ENCODE data around the gene NMD3. TPM values are rescaled to one million over a fixed set of nuclear protein-coding genes. Genes with fewer than 3 reads are reported as not detected.

The NMD3 gene
- total RNA-seq, 1 donor from 2014 or later, result 88.2 TPM

DNA sequence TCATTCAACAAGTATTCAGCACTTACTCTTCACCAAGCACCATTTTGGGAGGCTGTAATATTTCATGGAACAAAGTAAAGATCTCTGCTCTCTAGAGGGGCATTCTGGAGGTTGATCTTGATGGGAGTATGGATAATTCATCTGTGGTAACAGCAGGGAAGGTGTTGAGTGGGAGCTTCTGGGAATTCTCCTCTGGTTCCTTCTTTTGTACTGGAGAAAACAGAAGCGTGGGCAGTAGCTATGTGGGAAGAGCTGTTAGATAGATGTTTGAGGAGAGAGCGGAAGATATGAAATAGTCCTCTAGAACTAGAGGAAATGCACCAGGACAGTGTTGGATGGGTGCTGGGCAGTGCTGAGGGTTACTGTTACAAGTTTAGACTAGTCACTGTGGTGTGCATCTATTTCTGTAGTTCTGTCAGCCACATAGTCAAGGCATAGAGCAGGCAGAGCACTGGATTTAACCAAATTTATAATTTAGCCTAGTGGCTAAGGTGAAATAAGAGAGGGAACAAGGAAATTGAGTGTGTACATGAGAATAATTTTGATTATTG, 9.6 kb downstream of the NMD3 start:
- no peak for DNase-seq (ENCODE audit: low read depth in 2 of 2)

GRCh38 chr3:161231861-161232260, 10.8 kb downstream of the NMD3 start:
- DNase-seq (ENCODE audit: low read depth in 2 of 2), result no peak

DNA sequence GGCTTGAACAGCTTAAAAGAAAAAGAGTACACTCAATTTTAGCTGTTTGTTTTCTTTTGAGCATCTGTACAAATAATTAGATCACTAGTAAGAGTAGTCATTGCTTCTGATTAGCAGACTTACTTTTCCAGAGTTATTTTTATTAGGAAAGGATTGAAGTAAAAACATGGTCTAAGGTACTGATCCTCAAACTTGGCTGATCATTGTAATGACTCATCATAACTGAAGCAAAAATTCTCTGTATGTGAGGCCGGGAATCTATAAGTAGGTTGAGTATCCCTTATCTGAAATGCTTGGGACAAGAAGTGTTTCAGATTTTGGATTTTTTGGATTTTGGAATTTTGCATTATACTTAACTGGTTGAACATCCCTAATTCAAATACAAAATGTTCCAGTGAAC, 12.4 kb downstream of the NMD3 start:
- DNase-seq (ENCODE audit: low read depth in 2 of 2), result no peak

DNA sequence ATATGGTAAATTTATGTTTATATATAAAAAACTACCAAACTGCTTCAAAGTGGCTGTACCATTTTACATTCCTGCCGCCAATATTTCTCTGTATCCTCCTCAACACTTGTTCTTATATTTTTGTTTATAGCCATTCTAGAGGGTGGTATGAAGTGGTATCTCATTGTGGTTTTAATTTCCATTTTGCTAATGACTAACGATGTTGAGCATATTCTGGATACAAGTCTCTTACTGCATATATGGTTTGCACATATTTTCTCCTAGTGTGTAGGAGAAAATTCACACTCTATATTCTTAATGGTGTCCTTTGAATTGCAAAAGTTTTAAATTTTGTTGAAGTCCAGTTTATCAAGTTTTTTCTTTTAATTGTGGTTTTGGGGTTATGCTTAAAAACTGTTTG, 15.1 kb downstream of the NMD3 start:
- DNase-seq (ENCODE audit: low read depth in 2 of 2), result no peak

DNA sequence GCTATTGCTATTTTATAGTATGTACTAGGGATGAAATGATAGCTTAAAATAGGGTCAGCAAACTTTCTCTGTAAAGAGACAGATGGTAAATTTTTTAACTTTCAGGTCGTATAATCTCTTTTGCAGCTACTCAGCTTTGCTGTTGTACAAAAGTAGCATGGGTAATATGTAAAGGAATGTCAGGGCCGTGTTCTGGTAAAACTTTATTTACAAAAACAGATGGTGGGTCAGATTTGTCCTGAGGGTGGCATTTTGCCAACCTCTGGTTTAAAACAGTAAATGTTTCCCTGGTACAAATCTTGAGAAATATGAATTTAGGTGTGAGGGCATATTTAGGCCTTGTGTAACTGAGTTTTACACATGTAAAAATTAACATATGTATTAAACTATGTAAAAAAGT, 18.6 kb downstream of the NMD3 start:
- no peak for DNase-seq (ENCODE audit: low read depth in 2 of 2)

DNA sequence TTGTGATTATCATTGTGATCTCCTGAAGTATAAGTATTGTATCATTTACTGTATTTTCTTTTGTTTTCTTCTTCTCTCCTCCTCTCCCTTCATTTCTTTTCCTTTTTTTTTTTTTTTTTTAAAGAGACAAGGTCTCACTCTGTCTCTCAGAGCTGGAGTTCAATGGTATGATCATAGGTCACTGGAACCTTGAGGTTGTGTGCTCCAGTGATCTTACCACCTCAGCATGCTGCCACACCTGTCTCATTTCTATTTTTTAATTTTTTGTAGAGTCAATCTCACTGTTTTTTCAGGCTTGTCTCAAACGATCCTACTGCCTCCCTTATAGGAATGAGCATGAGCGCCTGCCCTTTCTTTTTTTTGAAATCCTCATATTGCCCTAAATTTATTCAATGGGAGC, 23.4 kb downstream of the NMD3 start:
- DNase-seq (ENCODE audit: low read depth in 2 of 2), result no peak

DNA sequence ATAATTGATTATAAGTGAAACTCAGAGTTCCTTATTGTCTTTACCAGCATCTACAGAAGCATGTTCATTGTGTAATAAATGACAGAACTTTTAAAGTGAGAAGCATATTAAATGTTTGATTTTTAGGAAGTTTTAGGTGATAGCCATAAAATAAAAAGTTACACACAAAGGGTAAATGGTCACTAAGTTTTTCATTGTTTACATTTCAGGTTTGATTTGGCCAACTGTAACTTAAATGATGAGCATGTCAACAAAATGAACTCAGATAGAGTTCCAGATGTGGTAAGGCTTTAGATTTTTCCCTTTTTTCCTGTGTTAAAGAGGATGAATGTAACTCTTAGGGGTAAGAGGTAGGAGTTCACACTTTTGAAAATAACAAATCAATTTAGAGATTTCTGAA, 25.9 kb downstream of the NMD3 start:
- DNase-seq (ENCODE audit: low read depth in 2 of 2), result no peak

- no peak for DNase-seq (ENCODE audit: low read depth in 2 of 2)
These were observed 29.0 kb downstream of the NMD3 start for GRCh38 chr3:161250116-161250515.

- DNase-seq (ENCODE audit: low read depth in 2 of 2), result no peak
These were observed 30.6 kb downstream of the NMD3 start for GRCh38 chr3:161251716-161252115.

DNA sequence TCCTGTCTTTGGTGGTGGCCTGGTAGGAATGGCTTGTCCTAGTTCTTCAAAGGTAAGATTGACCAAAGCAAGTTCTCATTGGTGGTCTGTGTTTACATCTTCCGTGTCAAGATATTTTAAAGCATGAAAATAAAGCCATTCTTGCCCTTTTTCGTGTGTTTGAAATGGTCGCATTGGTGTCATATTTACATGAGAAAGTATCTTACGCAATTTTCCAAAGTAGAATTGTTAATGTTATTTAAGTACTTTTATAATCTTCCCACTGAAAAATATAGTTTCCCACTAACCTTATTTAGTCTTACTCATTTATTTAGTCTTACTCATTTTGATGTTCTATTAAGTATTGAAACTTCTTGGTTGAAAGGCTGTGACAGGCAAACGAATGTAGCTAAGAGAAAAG, 31.0 kb downstream of the NMD3 start:
- DNase-seq (ENCODE audit: low read depth in 2 of 2), result no peak

- DNase-seq (ENCODE audit: low read depth in 2 of 2), result peak in 1 of 2 donors; percentile 16
These were observed 32.6 kb downstream of the NMD3 start for GRCh38 chr3:161253711-161254110.

GRCh38 chr3:161254861-161255260, 33.8 kb downstream of the NMD3 start:
- DNase-seq (ENCODE audit: low read depth in 2 of 2), result no peak

DNA sequence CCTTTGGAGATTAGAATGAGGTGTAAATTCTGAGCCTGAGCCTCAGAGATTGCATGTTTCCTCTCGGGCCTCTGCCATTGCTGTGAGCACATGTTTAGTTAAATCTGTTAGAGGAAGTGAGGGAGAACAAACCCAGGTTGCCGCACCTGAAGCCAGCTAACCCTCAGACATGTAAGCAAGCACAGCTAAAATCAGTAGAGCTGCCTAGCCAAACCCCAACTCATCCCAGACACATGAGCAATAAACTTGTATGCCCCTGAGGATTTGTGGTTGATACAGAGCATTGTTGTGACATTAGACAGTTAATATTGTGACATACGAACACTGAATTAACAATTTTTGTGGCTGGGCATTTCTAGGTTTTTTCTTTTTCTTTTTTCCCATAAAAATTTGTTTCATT, 41.9 kb downstream of the NMD3 start:
- no peak for DNase-seq (ENCODE audit: low read depth in 2 of 2)

DNA sequence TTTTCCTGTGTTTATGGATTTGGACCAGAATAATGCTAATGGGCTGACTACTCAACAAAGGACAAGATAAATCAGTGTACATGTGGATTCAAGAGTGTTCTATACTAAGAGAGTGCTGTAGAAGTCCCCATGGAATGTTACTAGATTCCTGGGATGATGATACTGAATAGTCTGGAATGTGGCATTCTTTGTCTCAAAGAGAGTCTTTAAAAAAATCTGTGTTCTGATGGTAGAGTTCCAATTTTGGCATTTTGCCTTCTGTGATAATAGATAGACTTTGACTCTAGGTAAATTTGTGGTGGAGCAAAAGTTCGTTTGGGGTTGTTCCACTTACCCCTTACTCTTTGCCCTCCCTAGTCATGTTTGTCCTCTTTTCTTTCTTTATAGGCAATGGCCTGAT, 43.7 kb downstream of the NMD3 start:
- no peak for DNase-seq (ENCODE audit: low read depth in 2 of 2)

GRCh38 chr3:161265916-161266571, 44.9 kb downstream of the NMD3 start:
- peak in 1 of 2 donors; percentile 42 for DNase-seq (ENCODE audit: low read depth in 2 of 2)

DNA sequence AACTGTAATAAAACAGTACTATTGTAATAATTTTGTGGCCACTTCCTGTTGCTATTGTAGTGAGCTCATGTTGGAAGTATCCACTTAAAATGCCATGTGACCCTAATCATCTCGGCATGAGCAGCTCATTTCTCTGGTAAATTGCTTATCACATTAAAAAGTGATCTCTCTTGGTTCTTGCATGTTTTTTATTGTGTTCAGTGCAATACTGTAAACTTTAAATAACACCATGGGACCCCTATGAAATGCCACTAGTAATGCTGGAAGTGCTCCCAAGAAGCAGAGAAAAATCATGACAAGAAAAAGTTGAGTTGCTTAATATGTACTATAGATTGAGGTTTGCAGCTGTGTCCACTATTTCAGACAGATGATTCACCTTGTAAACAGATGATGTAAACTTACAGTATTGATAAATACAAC, 45.6 kb downstream of the NMD3 start:
- peak; percentile 18 to 71 for DNase-seq (ENCODE audit: low read depth in 2 of 2)

DNA sequence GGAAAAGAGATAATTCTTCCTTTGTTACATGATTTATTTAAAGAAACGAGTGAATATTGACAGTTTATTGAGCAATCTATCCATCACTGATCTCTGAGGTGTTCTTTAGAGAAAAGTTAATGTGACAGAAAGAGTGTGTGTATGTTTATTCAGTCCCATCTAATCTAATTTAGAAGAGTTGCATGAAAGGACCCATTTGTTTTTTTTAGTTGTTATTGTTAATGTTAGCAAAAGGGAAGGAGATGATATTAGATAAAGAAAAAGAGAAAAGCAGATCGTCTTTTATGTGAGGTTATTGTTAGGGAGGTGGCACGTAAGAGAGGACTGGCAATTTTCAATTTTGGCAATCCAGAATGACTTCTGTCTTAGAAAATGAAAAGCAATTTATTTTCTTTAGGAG, 46.5 kb downstream of the NMD3 start:
- no peak for DNase-seq (ENCODE audit: low read depth in 2 of 2)

GRCh38 chr3:161268601-161269000, 47.5 kb downstream of the NMD3 start:
- no peak for DNase-seq (ENCODE audit: low read depth in 2 of 2)

GRCh38 chr3:161270991-161271390, 49.9 kb downstream of the NMD3 start:
- no peak for DNase-seq (ENCODE audit: low read depth in 2 of 2)

DNA sequence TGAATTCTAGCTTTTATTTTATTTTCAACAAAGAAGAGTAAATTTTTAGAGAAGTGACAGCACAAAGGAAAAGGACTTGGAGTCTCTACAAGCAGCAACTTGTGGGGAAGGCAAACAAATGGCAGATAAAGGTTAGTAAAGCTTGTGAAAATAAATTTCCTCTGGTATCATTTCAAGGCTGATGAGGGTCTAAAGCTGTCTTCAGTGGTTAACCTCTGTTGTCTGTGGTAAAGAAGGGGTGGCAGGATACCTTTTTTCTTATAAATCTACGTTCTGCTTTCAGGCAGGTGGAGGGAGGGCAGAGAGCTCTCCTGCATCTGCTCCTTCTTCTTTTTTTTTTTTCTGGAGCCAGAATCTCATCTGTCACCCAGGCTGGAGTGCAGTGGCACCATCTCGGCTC, 50.5 kb downstream of the NMD3 start:
- DNase-seq (ENCODE audit: low read depth in 2 of 2), result no peak

DNA sequence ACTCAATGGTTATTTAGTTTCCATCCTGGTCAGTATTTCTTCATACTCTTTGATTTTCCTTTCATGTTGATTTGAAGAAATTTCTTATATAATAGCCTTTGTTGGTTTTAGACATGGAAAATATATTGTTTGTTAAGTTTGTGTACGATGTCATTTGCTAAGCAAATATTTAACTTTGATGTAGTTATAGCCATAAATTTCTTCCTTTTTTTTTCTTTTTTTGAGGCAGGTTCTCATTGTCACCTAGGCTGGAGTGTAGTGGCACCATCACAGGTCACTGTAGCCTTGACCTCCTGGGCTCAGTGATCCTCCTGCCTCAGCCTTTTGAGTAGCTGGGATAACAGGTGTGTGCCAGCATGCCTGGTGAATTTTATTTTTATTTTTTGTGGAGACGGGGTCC, 51.4 kb downstream of the NMD3 start:
- no peak for DNase-seq (ENCODE audit: low read depth in 2 of 2)

GRCh38 chr3:161273589-161274218, 52.6 kb downstream of the NMD3 start:
- peak; percentile 25 to 61 for DNase-seq (ENCODE audit: low read depth in 2 of 2)

DNA sequence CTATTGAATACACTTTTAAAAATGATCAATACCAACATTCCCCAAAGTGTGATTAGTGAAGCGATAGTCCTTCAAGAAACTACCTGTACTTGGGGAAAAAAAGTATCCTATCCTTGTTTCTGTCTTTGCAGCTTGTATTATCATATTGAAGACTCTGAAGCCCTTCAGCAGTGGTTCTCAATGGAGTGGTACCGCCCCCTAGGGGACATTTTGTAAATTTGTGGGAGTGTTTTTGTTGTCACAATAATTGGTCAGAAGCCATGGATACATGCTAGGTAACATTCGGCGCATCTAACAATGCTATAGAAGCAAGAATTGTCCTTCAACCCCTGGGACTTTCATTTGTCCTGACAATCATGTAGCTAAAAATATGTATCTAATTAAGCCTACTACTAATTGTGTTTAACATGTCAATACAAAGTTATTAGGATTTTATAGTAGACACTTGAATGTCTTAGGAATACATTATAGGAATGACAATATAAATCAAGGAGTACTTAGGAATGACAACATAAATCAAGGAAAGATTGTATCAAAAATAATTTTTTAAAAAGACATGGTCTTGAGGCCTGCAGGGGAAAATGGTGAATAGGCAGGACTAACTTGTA, 53.7 kb downstream of the NMD3 start:
- peak; percentile 71 to 77 for DNase-seq (ENCODE audit: low read depth in 2 of 2)
